Measurements from ENCODE around the gene SLC7A10.
"Not testable (repeated sequence)": the region's sequence is repeated elsewhere in the genome, so short reads cannot be mapped to it uniquely, and the experiment has no call there.

The SLC7A10 gene

GRCh38 chr19:33198169-33198568 is 27.5 kb downstream of the SLC7A10 start:
- Mint-ChIP-seq H3K4me3 (no peak overlapping the region), H3K9me3 (no peaks in the 10 kb centered on the region), H3K27ac (no peak overlapping the region), H3K4me1 (no peaks in the 10 kb centered on the region), H3K36me3 (ENCODE audit: low read depth) (no peaks in the 10 kb centered on the region), H3K27me3 (peaks cover 17% of the 10 kb centered on the region)
- DNase-seq (no peak), ATAC-seq (no peak)

GRCh38 chr19:33197591-33198000 is 28.1 kb downstream of the SLC7A10 start:
- Mint-ChIP-seq H3K4me1 (no peaks in the 10 kb centered on the region), H3K4me3 (no peak overlapping the region), H3K36me3 (ENCODE audit: low read depth) (no peaks in the 10 kb centered on the region), H3K9me3 (no peaks in the 10 kb centered on the region), H3K27ac (no peak overlapping the region), H3K27me3 (peaks cover 22% of the 10 kb centered on the region)
- ATAC-seq (no peak), DNase-seq (no peak)

GRCh38 chr19:33196446-33197193 is 29.0 kb downstream of the SLC7A10 start:
- ATAC-seq (no peak), DNase-seq (no peak)
- no peaks in the 10 kb centered on the region for H3K9me3 Mint-ChIP-seq
- no peaks in the 10 kb centered on the region for H3K4me1 Mint-ChIP-seq
- no peaks in the 10 kb centered on the region for H3K36me3 Mint-ChIP-seq (ENCODE audit: low read depth)
- H3K27me3 Mint-ChIP-seq = peaks cover 32% of the 10 kb centered on the region
- no peak overlapping the region for H3K4me3 Mint-ChIP-seq
- H3K27ac Mint-ChIP-seq = no peak overlapping the region

GRCh38 chr19:33195645-33196347 is 29.9 kb downstream of the SLC7A10 start:
- no peak overlapping the region for H3K4me3 Mint-ChIP-seq
- H3K27me3 Mint-ChIP-seq = peaks cover 33% of the 10 kb centered on the region

GRCh38 chr19:33194886-33195644 is 30.6 kb downstream of the SLC7A10 start:
- H3K27me3 Mint-ChIP-seq = peaks cover 33% of the 10 kb centered on the region
- no peak for ATAC-seq
- H3K36me3 Mint-ChIP-seq (ENCODE audit: low read depth) = no peaks in the 10 kb centered on the region

More at GRCh38 chr19:33195645-33196347, 29.9 kb downstream of the SLC7A10 start:
- no peak for DNase-seq
- no peaks in the 10 kb centered on the region for H3K4me1 Mint-ChIP-seq
- H3K9me3 Mint-ChIP-seq = no peaks in the 10 kb centered on the region
- no peak overlapping the region for H3K27ac Mint-ChIP-seq
- ATAC-seq = no peak
- H3K36me3 Mint-ChIP-seq (ENCODE audit: low read depth) = no peaks in the 10 kb centered on the region

GRCh38 chr19:33194532-33194885 is 31.1 kb downstream of the SLC7A10 start:
- H3K4me1 Mint-ChIP-seq = no peaks in the 10 kb centered on the region
- no peak for ATAC-seq
- no peak overlapping the region for H3K27ac Mint-ChIP-seq
- H3K9me3 Mint-ChIP-seq = no peaks in the 10 kb centered on the region
- no peak overlapping the region for H3K4me3 Mint-ChIP-seq
- peaks cover 33% of the 10 kb centered on the region for H3K27me3 Mint-ChIP-seq
- no peak for DNase-seq
- no peaks in the 10 kb centered on the region for H3K36me3 Mint-ChIP-seq (ENCODE audit: low read depth)

More at GRCh38 chr19:33194886-33195644, 30.6 kb downstream of the SLC7A10 start:
- no peak for DNase-seq
- no peaks in the 10 kb centered on the region for H3K9me3 Mint-ChIP-seq
- no peak overlapping the region for H3K27ac Mint-ChIP-seq
- H3K4me1 Mint-ChIP-seq = no peaks in the 10 kb centered on the region
- no peak overlapping the region for H3K4me3 Mint-ChIP-seq

GRCh38 chr19:33193865-33194362 is 31.7 kb downstream of the SLC7A10 start, which contains the start of gene LRP3:
TSS of gene LRP3 (plus strand) at chr19:33194330. CDS start at chr19:33194786, 456 bp downstream.
- no peaks in the 10 kb centered on the region for H3K9me3 Mint-ChIP-seq
- no peaks in the 10 kb centered on the region for H3K4me1 Mint-ChIP-seq
- no peak within 1 kb of the TSS for H3K27ac Mint-ChIP-seq
- peak within 1 kb of the TSS; percentile 45 for H3K4me3 Mint-ChIP-seq
- DNase-seq = no peak
- no peak for ATAC-seq
- H3K27me3 Mint-ChIP-seq = peaks cover 33% of the 10 kb centered on the region
- H3K36me3 Mint-ChIP-seq (ENCODE audit: low read depth) = no peaks in the 10 kb centered on the region

GRCh38 chr19:33193269-33193864 is 32.3 kb downstream of the SLC7A10 start:
- no peaks in the 10 kb centered on the region for H3K36me3 Mint-ChIP-seq (ENCODE audit: low read depth)
- H3K27ac Mint-ChIP-seq = no peak overlapping the region
- H3K27me3 Mint-ChIP-seq = peaks cover 33% of the 10 kb centered on the region
- no peaks in the 10 kb centered on the region for H3K4me1 Mint-ChIP-seq
- no peak for ATAC-seq
- DNase-seq = no peak
- H3K9me3 Mint-ChIP-seq = no peaks in the 10 kb centered on the region
- H3K4me3 Mint-ChIP-seq = peak overlapping the region; percentile 45

- no peak overlapping the region for H3K4me3 Mint-ChIP-seq
- peaks cover under 1% of the 10 kb centered on the region for H3K4me1 Mint-ChIP-seq
- no peaks in the 10 kb centered on the region for H3K36me3 Mint-ChIP-seq (ENCODE audit: low read depth)
- ATAC-seq (no peak), DNase-seq (no peak)
- H3K27me3 Mint-ChIP-seq = peaks cover 32% of the 10 kb centered on the region
- no peaks in the 10 kb centered on the region for H3K9me3 Mint-ChIP-seq
- no peak overlapping the region for H3K27ac Mint-ChIP-seq
These were observed 33.6 kb downstream of the SLC7A10 start for GRCh38 chr19:33192010-33192409.

- H3K27me3 Mint-ChIP-seq = peaks cover 28% of the 10 kb centered on the region
- H3K4me3 Mint-ChIP-seq = no peak overlapping the region
- ATAC-seq (no peak), DNase-seq (no peak)
- peaks cover 5% of the 10 kb centered on the region for H3K4me1 Mint-ChIP-seq
- H3K27ac Mint-ChIP-seq = no peak overlapping the region
- no peaks in the 10 kb centered on the region for H3K36me3 Mint-ChIP-seq (ENCODE audit: low read depth)
- H3K9me3 Mint-ChIP-seq = no peaks in the 10 kb centered on the region
These were observed 34.1 kb downstream of the SLC7A10 start for GRCh38 chr19:33191501-33191900.

GRCh38 chr19:33191092-33191491 is 34.6 kb downstream of the SLC7A10 start:
- not testable (repeated sequence) for H3K36me3 Mint-ChIP-seq (ENCODE audit: low read depth); H3K9me3 Mint-ChIP-seq; H3K4me1 Mint-ChIP-seq; ATAC-seq; H3K27ac Mint-ChIP-seq; H3K4me3 Mint-ChIP-seq; DNase-seq
- peaks cover 28% of the 10 kb centered on the region for H3K27me3 Mint-ChIP-seq

GRCh38 chr19:33189453-33189852 is 36.2 kb downstream of the SLC7A10 start:
- DNase-seq (no peak), ATAC-seq (no peak)
- no peaks in the 10 kb centered on the region for H3K36me3 Mint-ChIP-seq (ENCODE audit: low read depth)
- H3K27me3 Mint-ChIP-seq = peaks cover 23% of the 10 kb centered on the region
- H3K9me3 Mint-ChIP-seq = no peaks in the 10 kb centered on the region
- H3K4me3 Mint-ChIP-seq = no peak overlapping the region
- no peak overlapping the region for H3K27ac Mint-ChIP-seq
- H3K4me1 Mint-ChIP-seq = peaks cover 8% of the 10 kb centered on the region

GRCh38 chr19:33187183-33187540 is 38.5 kb downstream of the SLC7A10 start:
- Mint-ChIP-seq H3K4me1 (peaks cover 8% of the 10 kb centered on the region), H3K27ac (no peak overlapping the region), H3K9me3 (no peaks in the 10 kb centered on the region), H3K27me3 (peaks cover 6% of the 10 kb centered on the region), H3K4me3 (no peak overlapping the region), H3K36me3 (ENCODE audit: low read depth) (no peaks in the 10 kb centered on the region)
- ATAC-seq (no peak), DNase-seq (no peak)

GRCh38 chr19:33186431-33187182 is 39.0 kb downstream of the SLC7A10 start:
- no peak for ATAC-seq
- H3K36me3 Mint-ChIP-seq (ENCODE audit: low read depth) = no peaks in the 10 kb centered on the region

More at GRCh38 chr19:33186431-33187182, 39.0 kb downstream of the SLC7A10 start:
- Mint-ChIP-seq H3K27ac (no peak overlapping the region), H3K9me3 (no peaks in the 10 kb centered on the region), H3K4me3 (no peak overlapping the region), H3K4me1 (peaks cover 8% of the 10 kb centered on the region), H3K27me3 (peaks cover under 1% of the 10 kb centered on the region)
- no peak for DNase-seq
